GM12878 (cell line): ENCODE results near the gene CPVL. TPM values are rescaled to one million over a fixed set of nuclear protein-coding genes. Genes with fewer than 3 reads are reported as not detected.

Experiments
- ATAC-seq: fragments of 200-7000 bp; cut with Tn5 transposase; 3 replicates; pipeline ENCODE4 v1.9.1; 2020; ENCODE audit warnings: mild to moderate bottlenecking, moderate library complexity
- BruUV-seq: library from RNA; stranded (reverse); fragments of 400-500 nt; replicated peaks from 2 replicates; lab custom pipeline; 2021; lab: Mats Ljungman, UMichigan
- CTCF ChIA-PET: fragments of 300-600 bp; sonication (Branson Sonifier 250); formaldehyde crosslinking; extraction: SDS; loops from one replicate; lab custom pipeline; 2021; ENCODE audit warnings: inconsistent platforms; lab: Yijun Ruan, JAX
- POLR2A ChIA-PET: fragments of 350-600 bp; formaldehyde crosslinking; extraction: SDS; loops from one replicate; lab custom pipeline; 2021; ENCODE audit warnings: inconsistent platforms; lab: Charles Lee
- RAD21 ChIA-PET: fragments of 300-600 bp; sonication (Branson Sonifier 250); formaldehyde crosslinking; loops from one replicate; lab custom pipeline; 2023; ENCODE audit warnings: antibody characterized with exemption; ENCODE audit not compliant: unreplicated experiment; lab: Charles Lee
- SMC1A ChIA-PET: fragments of 300-600 bp; sonication (Branson Sonifier 250); formaldehyde crosslinking; loops from one replicate; lab custom pipeline; 2023; ENCODE audit not compliant: unreplicated experiment, uncharacterized antibody; lab: Charles Lee
- DNase-seq: peaks from one replicate; pipeline ENCODE4 v3.0.0-alpha.2; 2011; ENCODE audit warnings: low read depth, low spot score
- FAIRE-seq: peaks from 3 replicates; lab custom pipeline; 2011; peaks lifted over from hg19 to GRCh38; lab: Jason Lieb, UNC
- H2AFZ ChIP-seq: 2 replicates; pipeline ENCODE4 v1.6.0; 2011; ENCODE audit warnings: low read depth, low read length, control low read depth; ENCODE audit not compliant: control insufficient read depth
- H3K27ac ChIP-seq: 2 replicates; pipeline ENCODE4 v1.5.1; 2011; ENCODE audit warnings: control low read depth; ENCODE audit not compliant: control insufficient read depth, insufficient read depth
- H3K27me3 ChIP-seq, 2 experiments: replicated peaks in 1 of 2; 2 replicates each; pipeline versions ENCODE4 v1.6.0 to v1.6.1; 2011; ENCODE audit warnings: low read length in 1 of 2; ENCODE audit not compliant: control insufficient read depth in 2 of 2, insufficient read depth in 2 of 2
- H3K36me3 ChIP-seq, 2 experiments: 2 replicates each; pipeline ENCODE4 v1.5.1; 2011; ENCODE audit warnings: low read length in 1 of 2; ENCODE audit not compliant: control insufficient read depth in 2 of 2, insufficient read depth in 2 of 2
- H3K4me1 ChIP-seq: 2 replicates; pipeline ENCODE4 v1.6.1; 2011; ENCODE audit warnings: mild to moderate bottlenecking, low read length, moderate library complexity, mixed read lengths; ENCODE audit not compliant: control insufficient read depth, insufficient read depth
- H3K4me2 ChIP-seq: 2 replicates; pipeline ENCODE4 v1.6.0; 2011; ENCODE audit warnings: control low read depth; ENCODE audit not compliant: control insufficient read depth, insufficient read depth
- H3K4me3 ChIP-seq: fragments of 200-600 bp; sonication (generic); 2 replicates; pipeline ENCODE4 v1.5.1; 2016
- H3K79me2 ChIP-seq: 2 replicates; pipeline ENCODE4 v1.6.0; 2011; ENCODE audit warnings: low read length; ENCODE audit not compliant: control insufficient read depth, insufficient read depth
- H3K9ac ChIP-seq: 2 replicates; pipeline ENCODE4 v1.8.0; 2011; ENCODE audit warnings: low read length, control low read depth, mixed read lengths; ENCODE audit not compliant: control insufficient read depth, insufficient read depth
- H3K9me3 ChIP-seq: replicated peaks from 3 replicates; pipeline ENCODE4 v1.5.1; 2011; ENCODE audit warnings: mild to moderate bottlenecking, low read length; ENCODE audit not compliant: control insufficient read depth, insufficient read depth
- H4K20me1 ChIP-seq: 2 replicates; pipeline ENCODE4 v1.6.0; 2011; ENCODE audit not compliant: control insufficient read depth, insufficient read depth
- BCL11A ChIP-seq: IDR thresholded peaks from 2 replicates; pipeline ENCODE4 v1.6.1; 2011; ENCODE audit warnings: low read depth, low read length
- BHLHE40 ChIP-seq, 2 experiments: fragments of 450-650 bp in 1 of 2; IDR thresholded peaks; 2 replicates each; pipeline ENCODE4 v1.6.1; 2011 to 2017; ENCODE audit warnings: low read depth in 2 of 2, borderline replicate concordance in 1 of 2, improper control_type of control experiment in 1 of 2, low read length in 1 of 2, mild to moderate bottlenecking in 1 of 2
- CHD1 ChIP-seq: IDR thresholded peaks from 2 replicates; pipeline ENCODE4 v1.6.1; 2012; ENCODE audit warnings: low read depth, low read length, improper control_type of control experiment
- EED ChIP-seq: sonication (generic); IDR thresholded peaks from 2 replicates; pipeline ENCODE4 v1.6.1; 2016; ENCODE audit warnings: antibody characterized with exemption, low read depth
- FOXM1 ChIP-seq: IDR thresholded peaks from 2 replicates; pipeline ENCODE4 v1.6.1; 2012; ENCODE audit warnings: low read depth, mild to moderate bottlenecking, inconsistent platforms, low read length, moderate library complexity
- NFIC ChIP-seq: IDR thresholded peaks from 2 replicates; pipeline ENCODE4 v1.6.1; 2012; ENCODE audit warnings: low read depth, mild to moderate bottlenecking, inconsistent platforms, low read length, moderate library complexity
- NR2F1 ChIP-seq: fragments of 450-650 bp; conservative IDR thresholded peaks from 2 replicates; pipeline ENCODE4 v1.6.1; 2017; ENCODE audit warnings: mild to moderate bottlenecking
- POLR2AphosphoS5 ChIP-seq: IDR thresholded peaks from 2 replicates; pipeline ENCODE4 v1.6.1; 2011; ENCODE audit warnings: mild to moderate bottlenecking, low read length, inconsistent platforms
- SRF ChIP-seq, 2 experiments: IDR thresholded peaks; 2 replicates each; pipeline ENCODE4 v1.6.1; 2011; ENCODE audit warnings: low read depth in 2 of 2, low read length in 2 of 2, mild to moderate bottlenecking in 1 of 2, moderate library complexity in 1 of 2
- SUPT20H ChIP-seq: IDR thresholded peaks from 2 replicates; pipeline ENCODE4 v1.6.1; 2011; ENCODE audit warnings: low read depth, mild to moderate bottlenecking, low read length, moderate library complexity, borderline replicate concordance; ENCODE audit not compliant: control insufficient read depth
- WGBS: methylation state at CpG from one replicate; pipeline ENCODE4 v1.1.6; 2016; ENCODE audit warnings: low lambda C conversion rate; ENCODE audit not compliant: insufficient replicate concordance, insufficient coverage; ENCODE audit errors: missing lambda C conversion rate; 5-methylcytosine and 5-hydroxymethylcytosine counted together
- in situ Hi-C: fragments of 300-500 bp; cut with MboI; formaldehyde crosslinking; loops from 9 replicates; pipeline ENCODE4 v1.14.3; 2018; ENCODE audit warnings: mixed read lengths
- intact Hi-C: fragments of 100-400 bp; cut with micrococcal nuclease; formaldehyde crosslinking; loops from one replicate; pipeline ENCODE4 v1.14.2; 2022; ENCODE audit not compliant: unreplicated experiment
- polyA plus RNA-seq, 11 experiments: library from polyadenylated mRNA; depleted of rRNA in 4 of 11; unstranded in 6 of 11; stranded (reverse) in 5 of 11; fragments of >200 nt; fragmentation: Nextera tagmentation in 4 of 11; fragmentation: Illumina TruSeq in 1 of 11; extraction: Ambion mirVana in 4 of 11; extraction: Trizol in 1 of 11; gene quantifications; 1 replicate in 1 of 11; 2 replicates in 10 of 11; pipeline versions ENCODE4 v1.2.1 to v1.2.3, GENCODE V29; 2011 to 2016; ENCODE audit warnings: inconsistent platforms in 2 of 11, missing spikeins in 2 of 11, low read depth in 1 of 11
- total RNA-seq, 4 experiments: library from RNA; depleted of rRNA in 3 of 4; stranded (reverse); fragments of >200 nt in 3 of 4; fragmentation: Illumina TruSeq in 1 of 4; extraction: Trizol in 1 of 4; gene quantifications; 2 replicates each; pipeline versions ENCODE4 v1.2.1 to v1.2.3, GENCODE V29; 2013 to 2021
- TF ChIP-seq, protein P1 (sequence below): fragments of 450-650 bp; formaldehyde crosslinking; IDR thresholded peaks from 2 replicates; pipeline ENCODE4 v1.4.0; 2020; ENCODE audit warnings: mild to moderate bottlenecking, moderate library complexity
- TF ChIP-seq, protein P2 (sequence below): IDR thresholded peaks from 2 replicates; pipeline ENCODE4 v1.6.1; 2012; ENCODE audit warnings: low read depth, low read length, improper control_type of control experiment
- TF ChIP-seq, protein P3 (sequence below): fragments of 450-650 bp; IDR thresholded peaks from 2 replicates; pipeline ENCODE4 v1.6.1; 2014; ENCODE audit warnings: mild to moderate bottlenecking

The CPVL gene
- total and polyA plus RNA-seq, 10 of the 15 experiments (the other 5 are each of a cell fraction or from before 2014, with no cell fraction given) = 0.59 TPM; not detected in 9

DNA sequence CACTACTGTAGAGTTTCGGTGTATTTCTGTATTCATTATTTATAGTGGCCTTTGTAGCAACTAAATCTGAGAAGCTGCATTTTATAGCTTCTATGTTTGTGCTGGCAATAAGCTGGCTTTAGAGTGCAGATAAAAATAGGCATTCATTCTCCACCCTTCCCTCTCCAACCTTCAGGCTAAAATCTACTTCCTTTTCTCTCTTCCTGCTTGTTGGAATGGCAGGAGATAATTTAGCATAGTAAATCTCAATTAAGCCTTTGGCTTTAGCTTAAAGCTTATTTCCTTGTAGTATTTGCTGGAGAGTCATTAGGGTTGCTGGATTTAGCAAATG lies 58.5 kb downstream of the CPVL start (continued):
- TF ChIP-seq, protein P1, sequence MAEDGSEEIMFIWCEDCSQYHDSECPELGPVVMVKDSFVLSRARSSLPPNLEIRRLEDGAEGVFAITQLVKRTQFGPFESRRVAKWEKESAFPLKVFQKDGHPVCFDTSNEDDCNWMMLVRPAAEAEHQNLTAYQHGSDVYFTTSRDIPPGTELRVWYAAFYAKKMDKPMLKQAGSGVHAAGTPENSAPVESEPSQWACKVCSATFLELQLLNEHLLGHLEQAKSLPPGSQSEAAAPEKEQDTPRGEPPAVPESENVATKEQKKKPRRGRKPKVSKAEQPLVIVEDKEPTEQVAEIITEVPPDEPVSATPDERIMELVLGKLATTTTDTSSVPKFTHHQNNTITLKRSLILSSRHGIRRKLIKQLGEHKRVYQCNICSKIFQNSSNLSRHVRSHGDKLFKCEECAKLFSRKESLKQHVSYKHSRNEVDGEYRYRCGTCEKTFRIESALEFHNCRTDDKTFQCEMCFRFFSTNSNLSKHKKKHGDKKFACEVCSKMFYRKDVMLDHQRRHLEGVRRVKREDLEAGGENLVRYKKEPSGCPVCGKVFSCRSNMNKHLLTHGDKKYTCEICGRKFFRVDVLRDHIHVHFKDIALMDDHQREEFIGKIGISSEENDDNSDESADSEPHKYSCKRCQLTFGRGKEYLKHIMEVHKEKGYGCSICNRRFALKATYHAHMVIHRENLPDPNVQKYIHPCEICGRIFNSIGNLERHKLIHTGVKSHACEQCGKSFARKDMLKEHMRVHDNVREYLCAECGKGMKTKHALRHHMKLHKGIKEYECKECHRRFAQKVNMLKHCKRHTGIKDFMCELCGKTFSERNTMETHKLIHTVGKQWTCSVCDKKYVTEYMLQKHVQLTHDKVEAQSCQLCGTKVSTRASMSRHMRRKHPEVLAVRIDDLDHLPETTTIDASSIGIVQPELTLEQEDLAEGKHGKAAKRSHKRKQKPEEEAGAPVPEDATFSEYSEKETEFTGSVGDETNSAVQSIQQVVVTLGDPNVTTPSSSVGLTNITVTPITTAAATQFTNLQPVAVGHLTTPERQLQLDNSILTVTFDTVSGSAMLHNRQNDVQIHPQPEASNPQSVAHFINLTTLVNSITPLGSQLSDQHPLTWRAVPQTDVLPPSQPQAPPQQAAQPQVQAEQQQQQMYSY = no peak

DNA sequence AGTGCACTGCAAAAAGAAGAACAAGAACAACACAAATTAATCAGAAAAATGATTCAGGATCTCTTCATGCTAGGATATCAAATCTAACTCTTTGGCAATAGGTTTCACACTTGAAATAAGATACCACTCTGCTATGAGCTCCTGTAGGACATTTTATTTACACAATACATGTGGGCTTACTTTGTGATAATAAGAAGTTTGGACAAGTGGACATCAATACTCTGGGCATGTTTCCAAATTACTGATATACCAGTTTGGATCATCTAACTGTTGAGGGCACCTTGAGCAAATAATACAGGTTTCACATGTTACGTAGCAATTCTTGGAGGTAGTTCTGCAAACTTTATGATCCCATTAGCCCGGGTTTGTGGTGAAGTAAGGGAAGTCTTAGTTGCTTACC lies 59.8 kb downstream of the CPVL start:
- ChIA-PET SMC1A (no interaction called here), POLR2A (no interaction called here), RAD21 (no interaction called here), CTCF (interaction anchor here (0.5 to 0.7 kb wide), 2 partner anchors 19 to 163 kb away, joined by 3 read pairs; no protein-coding TSS in a partner anchor)
- intact Hi-C loops = no loop called here
- no TSS peak for BruUV-seq
- no peaks in the 10 kb centered on the region for H3K36me3 ChIP-seq
- H3K4me2 ChIP-seq = no peak overlapping the region
- DNase-seq (no peak), FAIRE-seq (no peak), ATAC-seq (no peak)
- H4K20me1 ChIP-seq = no peaks in the 10 kb centered on the region
- H3K9ac ChIP-seq = no peak overlapping the region
- H3K27me3 ChIP-seq = no peaks in the 10 kb centered on the region; a peak in 1 of 4 replicates
- no peak overlapping the region for H3K4me3 ChIP-seq
- 0% methylated on average over 2 of the region's 2 CpGs for WGBS
- no peak overlapping the region for H3K27ac ChIP-seq
- no peak overlapping the region for H2AFZ ChIP-seq
- H3K79me2 ChIP-seq = no peaks in the 10 kb centered on the region
- H3K9me3 ChIP-seq = no peaks in the 10 kb centered on the region; the same call in 2 of the 3 replicates
- H3K4me1 ChIP-seq = peaks cover 5% of the 10 kb centered on the region; the same call in 1 of the 2 replicates
- TF ChIP-seq CHD1 (no peak), FOXM1 (no peak), NR2F1 (no peak), BCL11A (no peak), SRF (IDR thresholded peaks at IDR 0.05; ENCODE audit: low read depth in 2 of 2, low read length in 2 of 2) (no peak), BHLHE40 (IDR thresholded peaks at IDR 0.05; ENCODE audit: borderline replicate concordance in 1 of 2, low read depth in 2 of 2, low read length in 1 of 2) (no peak), EED (no peak), NFIC (no peak), POLR2AphosphoS5 (no peak), SUPT20H (no peak)
- TF ChIP-seq, protein P2, sequence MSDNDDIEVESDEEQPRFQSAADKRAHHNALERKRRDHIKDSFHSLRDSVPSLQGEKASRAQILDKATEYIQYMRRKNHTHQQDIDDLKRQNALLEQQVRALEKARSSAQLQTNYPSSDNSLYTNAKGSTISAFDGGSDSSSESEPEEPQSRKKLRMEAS = no peak
- TF ChIP-seq, protein P3, sequence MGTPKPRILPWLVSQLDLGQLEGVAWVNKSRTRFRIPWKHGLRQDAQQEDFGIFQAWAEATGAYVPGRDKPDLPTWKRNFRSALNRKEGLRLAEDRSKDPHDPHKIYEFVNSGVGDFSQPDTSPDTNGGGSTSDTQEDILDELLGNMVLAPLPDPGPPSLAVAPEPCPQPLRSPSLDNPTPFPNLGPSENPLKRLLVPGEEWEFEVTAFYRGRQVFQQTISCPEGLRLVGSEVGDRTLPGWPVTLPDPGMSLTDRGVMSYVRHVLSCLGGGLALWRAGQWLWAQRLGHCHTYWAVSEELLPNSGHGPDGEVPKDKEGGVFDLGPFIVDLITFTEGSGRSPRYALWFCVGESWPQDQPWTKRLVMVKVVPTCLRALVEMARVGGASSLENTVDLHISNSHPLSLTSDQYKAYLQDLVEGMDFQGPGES = no peak
- TF ChIP-seq, all 136 proteins: peak for 0
- in situ Hi-C loops = no loop called here
